Neural cell (in vitro differentiated cells): ENCODE results near the gene DLX6. TPM values are rescaled to one million over a fixed set of nuclear protein-coding genes. Genes with fewer than 3 reads are reported as not detected.

Experiments used
- H2AFZ ChIP-seq: fragments of 200-600, 300-800 bp; sonication (generic), shearing (Covaris generic); 2 replicates; pipeline ENCODE4 v1.6.0; 2014; ENCODE audit warnings: low read depth, mild to moderate bottlenecking, antibody characterized with exemption, low read length, moderate library complexity
- H3F3A ChIP-seq: fragments of 200-600 bp; shearing (Covaris generic); 2 replicates; pipeline ENCODE4 v1.6.1; 2016; ENCODE audit warnings: mild to moderate bottlenecking, moderate library complexity, mixed read lengths, antibody characterized with exemption, low read length; ENCODE audit not compliant: insufficient read depth, poor library complexity, severe bottlenecking
- H3K27ac ChIP-seq: fragments of 200-600, 300-800 bp; sonication (generic), shearing (Covaris generic); 2 replicates; pipeline ENCODE4 v1.5.1; 2014; ENCODE audit warnings: mild to moderate bottlenecking, low read length, moderate library complexity
- H3K27me3 ChIP-seq: fragments of 300-800, 200-600 bp; sonication (generic), shearing (Covaris generic); 2 replicates; pipeline ENCODE4 v1.6.0; 2014; ENCODE audit warnings: mild to moderate bottlenecking, low read depth, low read length, moderate library complexity; ENCODE audit not compliant: insufficient read depth
- H3K36me3 ChIP-seq: fragments of 300-800, 200-600 bp; sonication (generic), shearing (Covaris generic); 2 replicates; pipeline ENCODE4 v1.5.1; 2014; ENCODE audit warnings: mild to moderate bottlenecking, antibody characterized with exemption, low read length, moderate library complexity; ENCODE audit not compliant: insufficient read depth
- H3K4me2 ChIP-seq: fragments of 300-800, 200-600 bp; sonication (generic), shearing (Covaris generic); 2 replicates; pipeline ENCODE4 v1.6.0; 2014; ENCODE audit warnings: mild to moderate bottlenecking, low read length
- H3K4me3 ChIP-seq: fragments of 300-800, 200-600 bp; sonication (generic), shearing (Covaris generic); 2 replicates; pipeline ENCODE4 v1.5.1; 2014; ENCODE audit warnings: mild to moderate bottlenecking, low read length, moderate library complexity
- H3K79me2 ChIP-seq: fragments of 200-600 bp; shearing (Covaris generic); replicated peaks from 2 replicates; pipeline ENCODE4 v1.6.0; 2014; ENCODE audit warnings: mild to moderate bottlenecking, low read length, moderate library complexity; ENCODE audit not compliant: insufficient read depth
- H3K9ac ChIP-seq: fragments of 300-800, 200-600 bp; sonication (generic), shearing (Covaris generic); 2 replicates; pipeline ENCODE4 v1.6.1; 2016; ENCODE audit warnings: mild to moderate bottlenecking, low read length, mixed read lengths
- H3K9me2 ChIP-seq: fragments of 200-600 bp; shearing (Covaris generic); 2 replicates; pipeline ENCODE4 v1.6.1; 2016; ENCODE audit warnings: mild to moderate bottlenecking, low read length, mixed read lengths; ENCODE audit not compliant: insufficient read depth
- H3K9me3 ChIP-seq: fragments of 200-600, 300-800 bp; sonication (generic), shearing (Covaris generic); 2 replicates; pipeline ENCODE4 v1.6.1; 2016; ENCODE audit warnings: mild to moderate bottlenecking, mixed run types, low read length, moderate library complexity, mixed read lengths
- H4K20me1 ChIP-seq: fragments of 200-600 bp; shearing (Covaris generic); 2 replicates; pipeline ENCODE4 v1.6.1; 2016; ENCODE audit warnings: mild to moderate bottlenecking, mixed run types; ENCODE audit not compliant: insufficient read depth
- CTCF ChIP-seq: fragments of 450-650 bp; IDR thresholded peaks from 2 replicates; pipeline ENCODE4 v1.5.1; 2014; ENCODE audit warnings: antibody characterized with exemption, mild to moderate bottlenecking, moderate library complexity; ENCODE audit not compliant: poor library complexity, severe bottlenecking
- EP300 ChIP-seq: fragments of 450-650 bp; conservative IDR thresholded peaks from 2 replicates; pipeline ENCODE4 v1.6.1; 2014; ENCODE audit warnings: antibody characterized with exemption, mild to moderate bottlenecking, moderate library complexity; ENCODE audit not compliant: poor library complexity, severe bottlenecking
- EZH2 ChIP-seq: fragments of 200-600, 300-800 bp; shearing (Covaris generic), sonication (generic); IDR thresholded peaks from 2 replicates; pipeline ENCODE4 v1.6.1; 2014; ENCODE audit warnings: antibody characterized with exemption, low read length, borderline replicate concordance, mild to moderate bottlenecking; ENCODE audit not compliant: insufficient read depth, poor library complexity, severe bottlenecking
- MXI1 ChIP-seq: fragments of 450-650 bp; conservative IDR thresholded peaks from 2 replicates; pipeline ENCODE4 v1.6.1; 2014; ENCODE audit warnings: antibody characterized with exemption, mild to moderate bottlenecking; ENCODE audit not compliant: poor library complexity, severe bottlenecking
- POLR2AphosphoS5 ChIP-seq: IDR thresholded peaks from 2 replicates; pipeline ENCODE4 v1.6.1; 2012
- RAD21 ChIP-seq: fragments of 450-650 bp; conservative IDR thresholded peaks from 2 replicates; pipeline ENCODE4 v1.6.1; 2014; ENCODE audit warnings: antibody characterized with exemption, mild to moderate bottlenecking, moderate library complexity
- REST ChIP-seq: IDR thresholded peaks from 2 replicates; pipeline ENCODE4 v1.6.1; 2012; ENCODE audit warnings: borderline replicate concordance
- SMC3 ChIP-seq: fragments of 450-650 bp; conservative IDR thresholded peaks from 2 replicates; pipeline ENCODE4 v1.6.1; 2014; ENCODE audit warnings: antibody characterized with exemption, mild to moderate bottlenecking, moderate library complexity; ENCODE audit not compliant: poor library complexity
- TAF1 ChIP-seq: IDR thresholded peaks from 2 replicates; pipeline ENCODE4 v1.6.1; 2012; ENCODE audit warnings: low read depth
- polyA plus RNA-seq: library from polyadenylated mRNA; depleted of rRNA; stranded (reverse); fragments of >200 nt; gene quantifications from 2 replicates; pipeline ENCODE4 v1.2.3, GENCODE V29; 2014

DLX6 gene
- polyA plus RNA-seq, 1 donor from 2014 or later = 58.8 TPM

- Histone ChIP-seq H4K20me1 (no peaks in the 10 kb centered on the region), H3F3A (peaks cover 15% of the 10 kb centered on the region), H3K9ac (peak overlapping the region; percentile 99), H3K4me3 (peak overlapping the region; percentile 87), H3K79me2 (peaks cover 98% of the 10 kb centered on the region), H3K9me2 (no peaks in the 10 kb centered on the region), H3K36me3 (peaks cover 11% of the 10 kb centered on the region), H3K4me2 (peak overlapping the region; percentile 100), H3K9me3 (no peaks in the 10 kb centered on the region), H2AFZ (no peak overlapping the region), H3K27ac (peak overlapping the region; percentile 100), H3K27me3 (peaks cover 9% of the 10 kb centered on the region)
- TF ChIP-seq POLR2AphosphoS5 (peak; percentile 4), REST (no peak), TAF1 (no peak), EZH2 (no peak)
These were observed 7.9 kb downstream of the DLX6 start for GRCh38 chr7:97013134-97013844.

- Histone ChIP-seq H3K9ac (peak overlapping the region; percentile 99), H3K27me3 (peaks cover 9% of the 10 kb centered on the region), H3F3A (peaks cover 13% of the 10 kb centered on the region), H3K36me3 (peaks cover 11% of the 10 kb centered on the region), H3K4me2 (peak overlapping the region; percentile 81), H3K79me2 (peaks cover 97% of the 10 kb centered on the region), H3K4me3 (peak overlapping the region; percentile 87), H3K27ac (peak overlapping the region; percentile 100), H4K20me1 (no peaks in the 10 kb centered on the region), H3K9me2 (no peaks in the 10 kb centered on the region), H3K9me3 (no peaks in the 10 kb centered on the region), H2AFZ (no peak overlapping the region)
- no peak for TF ChIP-seq MXI1
- no peak for TF ChIP-seq EZH2
- no peak for TF ChIP-seq TAF1
- no peak for TF ChIP-seq RAD21
- TF ChIP-seq POLR2AphosphoS5 = no peak
- no peak for TF ChIP-seq REST
- no peak for TF ChIP-seq CTCF
- no peak for TF ChIP-seq EP300
- no peak for TF ChIP-seq SMC3
These were observed 8.4 kb downstream of the DLX6 start for GRCh38 chr7:97013845-97014134.
